ENCODE data around the gene ZNRD2. TPM values are rescaled to one million over a fixed set of nuclear protein-coding genes. Genes with fewer than 3 reads are reported as not detected.

Gene ZNRD2
- total RNA-seq, 2 donors from 2014 or later = 39.2 to 66.9 TPM

DNA sequence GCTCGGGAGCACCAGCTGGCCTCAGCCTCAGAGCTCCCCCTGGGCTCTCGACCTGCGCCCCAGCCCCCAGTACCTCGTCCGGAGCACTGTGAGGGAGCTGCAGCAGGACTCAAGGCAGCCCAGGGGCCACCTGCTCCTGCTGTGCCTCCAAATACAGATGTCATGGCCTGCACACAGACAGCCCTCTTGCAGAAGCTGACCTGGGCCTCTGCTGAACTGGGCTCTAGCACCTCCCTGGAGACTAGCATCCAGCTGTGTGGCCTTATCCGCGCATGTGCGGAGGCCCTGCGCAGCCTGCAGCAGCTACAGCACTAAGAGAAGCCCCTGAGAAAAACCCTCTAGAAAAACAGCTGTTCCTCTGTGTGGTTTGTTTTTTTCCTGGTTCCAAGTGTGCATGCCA, 1.1 kb downstream of the ZNRD2 start:
- TF ChIP-seq POLR2A (IDR thresholded peaks at IDR 0.05) = no peak
- Histone ChIP-seq H3K36me3 (replicated peaks in 1 of 2; ENCODE audit: insufficient read depth in 1 of 2, low read depth in 2 of 2) (no peaks in the 10 kb centered on the region), H3K27ac (peak overlapping the region; percentile 72 to 94 (median 86)), H3K4me1 (peaks cover 69% of the 10 kb centered on the region), H3K4me3 (no peak overlapping the region), H3K27me3 (no peaks in the 10 kb centered on the region), H3K9me3 (no peaks in the 10 kb centered on the region)
- intact Hi-C loops (cut with DNase I) = no loop called here
- 21 to 31% methylated on average over 9 of the region's 9 CpGs for WGBS, 2 donors
- peak in 3 of 4 donors; percentile 59 to 71 (median 65) for DNase-seq
- no peak for ATAC-seq

DNA sequence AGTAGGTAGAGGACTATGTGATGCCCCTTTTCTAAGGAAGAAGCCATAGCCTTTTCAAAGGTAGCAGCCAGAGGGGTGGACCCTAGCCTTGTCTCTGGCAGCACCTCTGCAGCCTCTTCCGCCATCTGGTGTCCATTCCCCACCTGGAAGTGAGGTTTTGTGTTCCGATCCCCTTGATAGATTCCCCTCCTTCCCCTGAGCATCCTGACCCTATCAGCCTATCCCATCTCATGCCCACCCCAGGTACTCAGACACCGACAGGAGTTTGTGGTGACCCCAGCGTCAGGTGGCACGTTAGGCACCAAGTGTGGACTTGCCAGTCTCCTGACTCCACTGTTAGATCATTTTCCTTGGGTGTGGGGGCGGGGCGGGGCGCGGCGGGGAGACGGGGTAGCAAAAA, 1.7 kb downstream of the ZNRD2 start:
- intact Hi-C loops (cut with DNase I) = no loop called here
- no peak for ATAC-seq
- Histone ChIP-seq H3K9me3 (no peaks in the 10 kb centered on the region), H3K27me3 (no peaks in the 10 kb centered on the region), H3K27ac (peak overlapping the region; percentile 72 to 94 (median 86)), H3K4me1 (peaks cover 74% of the 10 kb centered on the region), H3K36me3 (replicated peaks in 1 of 2; ENCODE audit: insufficient read depth in 1 of 2, low read depth in 2 of 2) (no peaks in the 10 kb centered on the region), H3K4me3 (no peak overlapping the region)
- DNase-seq = peak; percentile 51 to 58 (median 52)
- peak in 1 of 3 donors; percentile 19 for TF ChIP-seq POLR2A (IDR thresholded peaks at IDR 0.05)
- TF ChIP-seq, protein P1, sequence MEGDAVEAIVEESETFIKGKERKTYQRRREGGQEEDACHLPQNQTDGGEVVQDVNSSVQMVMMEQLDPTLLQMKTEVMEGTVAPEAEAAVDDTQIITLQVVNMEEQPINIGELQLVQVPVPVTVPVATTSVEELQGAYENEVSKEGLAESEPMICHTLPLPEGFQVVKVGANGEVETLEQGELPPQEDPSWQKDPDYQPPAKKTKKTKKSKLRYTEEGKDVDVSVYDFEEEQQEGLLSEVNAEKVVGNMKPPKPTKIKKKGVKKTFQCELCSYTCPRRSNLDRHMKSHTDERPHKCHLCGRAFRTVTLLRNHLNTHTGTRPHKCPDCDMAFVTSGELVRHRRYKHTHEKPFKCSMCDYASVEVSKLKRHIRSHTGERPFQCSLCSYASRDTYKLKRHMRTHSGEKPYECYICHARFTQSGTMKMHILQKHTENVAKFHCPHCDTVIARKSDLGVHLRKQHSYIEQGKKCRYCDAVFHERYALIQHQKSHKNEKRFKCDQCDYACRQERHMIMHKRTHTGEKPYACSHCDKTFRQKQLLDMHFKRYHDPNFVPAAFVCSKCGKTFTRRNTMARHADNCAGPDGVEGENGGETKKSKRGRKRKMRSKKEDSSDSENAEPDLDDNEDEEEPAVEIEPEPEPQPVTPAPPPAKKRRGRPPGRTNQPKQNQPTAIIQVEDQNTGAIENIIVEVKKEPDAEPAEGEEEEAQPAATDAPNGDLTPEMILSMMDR (IDR thresholded peaks at IDR 0.05) = peak in 5 of 7 experiments; percentile 4 to 52 (median 44)
- 0 to 6% methylated on average over 2 to 11 of the region's 11 CpGs for WGBS, 2 donors

DNA sequence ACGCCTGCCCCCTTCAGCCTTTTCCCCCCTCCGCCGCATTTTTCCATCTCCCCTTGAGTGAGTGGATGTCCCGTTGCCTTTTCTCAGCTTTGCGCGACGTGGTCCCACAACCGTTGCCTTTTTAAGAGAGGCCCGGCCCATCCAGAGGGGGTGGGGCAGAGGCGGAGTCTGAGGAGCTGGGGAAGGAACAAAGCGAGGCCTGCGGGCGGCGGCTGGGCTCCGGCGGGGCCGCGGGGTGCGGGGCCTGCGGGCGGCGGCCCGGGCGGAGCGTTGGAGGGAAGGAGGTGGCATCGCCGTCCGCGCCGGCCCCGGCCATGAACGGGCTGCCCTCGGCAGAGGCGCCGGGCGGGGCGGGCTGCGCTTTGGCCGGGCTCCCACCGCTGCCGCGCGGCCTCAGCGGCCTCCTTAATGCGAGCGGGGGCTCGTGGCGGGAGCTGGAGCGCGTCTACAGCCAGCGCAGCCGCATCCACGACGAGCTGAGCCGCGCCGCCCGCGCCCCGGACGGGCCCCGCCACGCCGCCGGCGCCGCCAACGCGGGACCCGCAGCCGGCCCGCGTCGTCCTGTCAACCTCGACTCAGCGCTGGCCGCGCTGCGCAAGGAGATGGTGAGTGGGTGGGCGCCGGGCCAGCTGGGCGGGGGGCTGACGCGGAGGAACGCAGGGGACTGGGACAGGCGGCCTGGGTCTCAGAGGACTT, 2.2 kb downstream of the ZNRD2 start, which contains the start of gene FAM89B:
FAM89B (plus strand) TSS at position 183 of the 696 bp plus-strand sequence; CDS start at position 315, 132 bp downstream.
- ATAC-seq (peak; percentile 45), DNase-seq (peak; percentile 92 to 93 (median 92))
- Histone ChIP-seq H3K4me3 (peak within 1 kb of the TSS in 1 of 2 donors; percentile 49), H3K27me3 (no peaks in the 10 kb centered on the region), H3K36me3 (replicated peaks in 1 of 2; ENCODE audit: insufficient read depth in 1 of 2, low read depth in 2 of 2) (no peaks in the 10 kb centered on the region), H3K9me3 (no peaks in the 10 kb centered on the region), H3K27ac (peak within 1 kb of the TSS; percentile 72 to 94 (median 86)), H3K4me1 (peaks cover 76% of the 10 kb centered on the region)
- TF ChIP-seq, protein P1 (IDR thresholded peaks at IDR 0.05) = no peak
- peak in 2 of 3 donors; percentile 25 to 28 for TF ChIP-seq POLR2A (IDR thresholded peaks at IDR 0.05)
- 0 to 1% methylated on average over 8 to 27 of the region's 86 CpGs for WGBS, 2 donors
- intact Hi-C loops (cut with DNase I) = no loop called here

DNA sequence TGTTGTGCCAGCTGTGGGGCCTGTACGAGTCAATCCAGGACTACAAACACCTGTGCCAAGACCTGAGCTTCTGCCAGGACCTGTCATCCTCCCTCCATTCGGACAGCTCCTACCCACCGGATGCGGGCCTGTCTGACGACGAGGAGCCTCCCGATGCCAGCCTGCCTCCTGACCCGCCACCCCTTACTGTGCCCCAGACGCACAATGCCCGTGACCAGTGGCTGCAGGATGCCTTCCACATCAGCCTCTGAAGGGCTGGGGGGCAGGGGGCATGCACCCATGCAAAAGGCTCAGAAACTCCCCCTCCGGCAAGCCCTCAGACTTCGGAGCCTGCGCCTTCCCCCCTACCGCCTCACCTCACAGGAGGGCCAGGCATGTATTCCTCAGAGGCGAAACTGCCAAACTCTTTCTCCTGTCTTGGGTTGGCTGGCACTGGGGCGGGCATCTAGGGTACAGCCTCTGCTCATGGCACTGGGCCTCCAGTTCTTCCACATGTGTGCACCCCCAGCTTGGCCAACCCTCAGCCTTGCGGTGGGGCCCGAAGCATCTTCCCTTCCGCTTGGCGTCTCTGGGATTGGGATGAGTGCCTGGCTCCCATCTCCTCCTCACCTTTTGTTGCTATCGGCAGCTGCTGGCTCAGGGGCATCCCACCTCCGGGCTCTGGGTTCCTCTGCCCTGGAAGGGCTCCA, 3.3 kb downstream of the ZNRD2 start:
- H3K36me3 ChIP-seq (replicated peaks in 1 of 2; ENCODE audit: insufficient read depth in 1 of 2, low read depth in 2 of 2) = no peaks in the 10 kb centered on the region
- WGBS, 2 donors = 22 to 27% methylated on average over 13 to 22 of the region's 22 CpGs
- ATAC-seq = no peak
- peak overlapping the region in 1 of 2 donors; percentile 49 for H3K4me3 ChIP-seq
- TF ChIP-seq, protein P1 (IDR thresholded peaks at IDR 0.05) = no peak
- no peak for TF ChIP-seq POLR2A (IDR thresholded peaks at IDR 0.05)
- no peaks in the 10 kb centered on the region for H3K27me3 ChIP-seq
- peak; percentile 41 to 60 (median 50) for DNase-seq
- intact Hi-C loops (cut with DNase I) = no loop called here
- peaks cover 71% of the 10 kb centered on the region for H3K4me1 ChIP-seq
- H3K27ac ChIP-seq = peak overlapping the region; percentile 72 to 94 (median 86)
- no peaks in the 10 kb centered on the region for H3K9me3 ChIP-seq

- 1 to 2% methylated on average over 25 to 56 of the region's 67 CpGs for WGBS, 2 donors
- intact Hi-C loops (cut with DNase I) = no loop called here
These were observed 4.0 kb downstream of the ZNRD2 start for GRCh38 chr11:65574109-65574810.

More at GRCh38 chr11:65574109-65574810, 4.0 kb downstream of the ZNRD2 start:
- DNase-seq = peak; percentile 85 to 92 (median 88)
- peak overlapping the region; percentile 72 to 94 (median 86) for H3K27ac ChIP-seq
- peak overlapping the region in 1 of 2 donors; percentile 25 for H3K4me3 ChIP-seq
- peak; percentile 54 for ATAC-seq
- no peaks in the 10 kb centered on the region for H3K36me3 ChIP-seq (replicated peaks in 1 of 2; ENCODE audit: insufficient read depth in 1 of 2, low read depth in 2 of 2)
- peaks cover 64% of the 10 kb centered on the region for H3K4me1 ChIP-seq
- H3K9me3 ChIP-seq = no peaks in the 10 kb centered on the region
- TF ChIP-seq, protein P1 (IDR thresholded peaks at IDR 0.05) = peak; percentile 68 to 100 (median 93)
- TF ChIP-seq POLR2A (IDR thresholded peaks at IDR 0.05) = peak in 1 of 3 donors; percentile 15
- H3K27me3 ChIP-seq = no peaks in the 10 kb centered on the region
